ENCODE results near the gene AGER.
A peak's percentile ranks its signal among the peaks of the same experiment; 100 is the strongest.
"Not testable (repeated sequence)": the region's sequence is repeated elsewhere in the genome, so short reads cannot be mapped to it uniquely, and the experiment has no call there.

AGER gene

GRCh38 chr6:32187009-32187709 lies 3.1 kb upstream of the AGER start:
- ATAC-seq (ENCODE audit: insufficient read depth, low read depth) = no peak

DNA sequence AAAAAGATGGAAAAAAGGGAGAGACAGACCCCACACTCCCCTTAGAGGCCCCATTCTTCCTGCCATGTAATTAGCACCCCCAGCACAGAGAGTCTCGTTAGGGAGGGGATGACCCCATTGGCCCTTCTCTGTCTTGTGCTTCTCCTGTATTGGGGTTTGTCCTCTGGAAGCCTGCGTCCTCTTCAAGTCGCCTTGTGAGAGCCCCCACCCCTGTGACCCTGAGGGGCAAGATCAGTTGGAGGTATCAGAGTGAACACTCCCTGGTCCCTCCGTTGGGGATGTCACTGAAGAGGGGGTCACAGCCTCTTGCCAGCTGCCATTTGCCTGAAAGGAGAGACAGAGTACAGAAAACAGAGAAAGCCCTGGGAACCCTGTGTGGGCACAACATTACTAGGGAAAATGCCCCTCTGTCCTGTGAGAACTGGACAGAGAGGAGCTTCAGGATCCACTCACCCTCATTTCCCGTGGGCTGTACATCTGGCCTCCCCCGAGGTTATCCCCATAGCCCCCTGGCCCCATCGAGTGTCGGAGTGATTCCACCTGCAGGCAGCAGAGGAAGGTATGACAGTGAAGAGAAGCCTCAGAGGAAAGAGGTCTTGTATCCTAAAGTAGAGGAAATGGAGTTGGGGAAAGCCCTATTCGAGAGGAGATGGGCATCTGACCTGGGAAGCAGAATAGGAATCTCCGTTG lies 2.2 kb upstream of the AGER start:
- Histone ChIP-seq H3K79me2 (ENCODE audit: insufficient read depth, low read length) (peaks cover 44% of the 10 kb centered on the region), H3K4me2 (ENCODE audit: insufficient read depth, low read length) (peak overlapping the region; percentile 93; the same call in 1 of the 2 replicates), H3K4me1 (ENCODE audit: insufficient read depth, low read length) (peaks cover 44% of the 10 kb centered on the region), H3K36me3 (ENCODE audit: insufficient read depth, low read length) (peaks cover 71% of the 10 kb centered on the region)
- not testable (repeated sequence) for H4K20me1 ChIP-seq (ENCODE audit: insufficient read depth, low read length); H3K4me3 ChIP-seq (ENCODE audit: low read depth in 1 of 2, low read length in 2 of 2); DNase-seq; H3K9me3 ChIP-seq (ENCODE audit: insufficient read depth, low read length, severe bottlenecking); H2AFZ ChIP-seq (ENCODE audit: low read depth, low read length); H3K27me3 ChIP-seq (ENCODE audit: insufficient read depth, low read length, poor library complexity); H3K27ac ChIP-seq (ENCODE audit: low read length); H3K9ac ChIP-seq (ENCODE audit: low read depth, low read length); ATAC-seq (ENCODE audit: insufficient read depth, low read depth)

More at GRCh38 chr6:32187009-32187709, 3.1 kb upstream of the AGER start:
- H3K4me2 ChIP-seq (ENCODE audit: insufficient read depth, low read length) = peak overlapping the region; percentile 93; the same call in 1 of the 2 replicates
- H3K27me3 ChIP-seq (ENCODE audit: insufficient read depth, low read length, poor library complexity) = no peaks in the 10 kb centered on the region
- H3K9me3 ChIP-seq (ENCODE audit: insufficient read depth, low read length, severe bottlenecking) = no peaks in the 10 kb centered on the region
- peaks cover 63% of the 10 kb centered on the region for H3K36me3 ChIP-seq (ENCODE audit: insufficient read depth, low read length)
- peaks cover 53% of the 10 kb centered on the region for H3K79me2 ChIP-seq (ENCODE audit: insufficient read depth, low read length)
- peaks cover 51% of the 10 kb centered on the region for H3K4me1 ChIP-seq (ENCODE audit: insufficient read depth, low read length)
- no peaks in the 10 kb centered on the region for H4K20me1 ChIP-seq (ENCODE audit: insufficient read depth, low read length)
- H3K4me3 ChIP-seq (ENCODE audit: low read depth in 1 of 2, low read length in 2 of 2) = no peak overlapping the region
- no peak overlapping the region for H3K9ac ChIP-seq (ENCODE audit: low read depth, low read length)
- DNase-seq = no peak
- TF ChIP-seq EZH2 (IDR thresholded peaks at IDR 0.05; ENCODE audit: borderline replicate concordance, low read depth, low read length, severe bottlenecking) = no peak
- no peak for TF ChIP-seq CTCF (IDR thresholded peaks at IDR 0.05; ENCODE audit: borderline replicate concordance, extremely low read depth, low read length, poor library complexity, severe bottlenecking)
- H2AFZ ChIP-seq (ENCODE audit: low read depth, low read length) = no peak overlapping the region
- 0 out of 2 replicates have a peak overlapping the region, but pooled peaks have one; percentile 59 for H3K27ac ChIP-seq (ENCODE audit: low read length)

- H3K27me3 ChIP-seq (ENCODE audit: insufficient read depth, low read length, poor library complexity); H3K9me3 ChIP-seq (ENCODE audit: insufficient read depth, low read length, severe bottlenecking); H2AFZ ChIP-seq (ENCODE audit: low read depth, low read length); H3K9ac ChIP-seq (ENCODE audit: low read depth, low read length); H3K4me3 ChIP-seq (ENCODE audit: low read depth in 1 of 2, low read length in 2 of 2); H4K20me1 ChIP-seq (ENCODE audit: insufficient read depth, low read length); DNase-seq; H3K27ac ChIP-seq (ENCODE audit: low read length); ATAC-seq (ENCODE audit: insufficient read depth, low read depth); H3K4me2 ChIP-seq (ENCODE audit: insufficient read depth, low read length): not testable (repeated sequence)
- peaks cover 38% of the 10 kb centered on the region for H3K79me2 ChIP-seq (ENCODE audit: insufficient read depth, low read length)
- peaks cover 40% of the 10 kb centered on the region for H3K4me1 ChIP-seq (ENCODE audit: insufficient read depth, low read length)
- peaks cover 75% of the 10 kb centered on the region for H3K36me3 ChIP-seq (ENCODE audit: insufficient read depth, low read length)
These were observed 1.7 kb upstream of the AGER start for GRCh38 chr6:32185681-32186131.

GRCh38 chr6:32183483-32184083 lies 470 bp downstream of the AGER start:
- H3K27ac ChIP-seq (ENCODE audit: low read length) = no peak overlapping the region
- H3K9ac ChIP-seq (ENCODE audit: low read depth, low read length) = no peak overlapping the region
- H4K20me1 ChIP-seq (ENCODE audit: insufficient read depth, low read length) = no peaks in the 10 kb centered on the region
- H3K27me3 ChIP-seq (ENCODE audit: insufficient read depth, low read length, poor library complexity) = no peaks in the 10 kb centered on the region
- peaks cover 80% of the 10 kb centered on the region for H3K36me3 ChIP-seq (ENCODE audit: insufficient read depth, low read length)
- peaks cover 35% of the 10 kb centered on the region for H3K79me2 ChIP-seq (ENCODE audit: insufficient read depth, low read length)
- H3K4me2 ChIP-seq (ENCODE audit: insufficient read depth, low read length) = no peak overlapping the region
- no peak for DNase-seq
- no peak overlapping the region for H3K4me3 ChIP-seq (ENCODE audit: low read depth in 1 of 2, low read length in 2 of 2)
- H3K4me1 ChIP-seq (ENCODE audit: insufficient read depth, low read length) = peaks cover 43% of the 10 kb centered on the region
- no peak overlapping the region for H2AFZ ChIP-seq (ENCODE audit: low read depth, low read length)
- peak; percentile 10; the same call in 1 of the 3 replicates for ATAC-seq (ENCODE audit: insufficient read depth, low read depth)
- no peaks in the 10 kb centered on the region for H3K9me3 ChIP-seq (ENCODE audit: insufficient read depth, low read length, severe bottlenecking)
- TF ChIP-seq EZH2 (IDR thresholded peaks at IDR 0.05; ENCODE audit: borderline replicate concordance, low read depth, low read length, severe bottlenecking) (no peak), CTCF (IDR thresholded peaks at IDR 0.05; ENCODE audit: borderline replicate concordance, extremely low read depth, low read length, poor library complexity, severe bottlenecking) (no peak)
